GM23248 (cell line): ENCODE results near the gene ARHGAP44.

ENCODE experiments used
- EZH2 ChIP-seq: fragments of 200-600 bp; sonication (generic); IDR thresholded peaks from 2 replicates; pipeline ENCODE4 v1.6.1; 2018; ENCODE audit warnings: antibody characterized with exemption, mild to moderate bottlenecking; ENCODE audit not compliant: insufficient read depth, poor library complexity, severe bottlenecking
- EZH2phosphoT487 ChIP-seq: fragments of 200-600 bp; sonication (generic); IDR thresholded peaks from 2 replicates; pipeline ENCODE4 v1.6.1; 2018; ENCODE audit warnings: antibody characterized with exemption, moderate library complexity, mild to moderate bottlenecking, low read depth; ENCODE audit not compliant: insufficient read depth

DNA sequence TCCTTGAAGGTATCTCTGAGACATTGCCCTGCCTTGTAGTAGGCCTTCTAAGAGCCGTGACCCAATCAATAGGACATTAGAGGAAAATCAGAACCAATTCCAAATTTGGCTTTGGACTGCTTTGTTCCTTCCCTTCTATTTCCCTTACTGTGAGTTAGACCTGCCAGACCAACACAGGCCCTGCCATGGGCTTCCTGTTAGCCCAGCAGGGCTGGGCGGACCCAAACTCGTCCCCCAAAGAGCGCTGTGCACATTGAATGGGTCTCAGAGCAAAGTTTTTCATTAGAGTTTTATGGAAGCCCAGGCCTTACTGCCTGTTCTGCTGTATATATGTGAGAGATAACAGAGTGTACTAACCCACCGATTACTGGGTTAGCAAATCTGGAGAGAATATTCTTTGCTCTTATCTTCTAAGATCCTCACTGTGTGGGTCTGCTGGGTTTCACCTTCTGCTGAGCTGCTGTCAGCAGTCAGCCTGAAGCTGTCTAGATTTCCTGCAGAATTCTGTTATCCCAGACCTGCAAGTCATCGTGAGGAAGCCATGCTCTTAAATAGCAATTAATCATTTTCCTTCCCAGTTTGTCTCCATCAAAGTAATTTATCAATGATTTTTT is 5.7 kb downstream of the ARHGAP44 start:
- TF ChIP-seq EZH2 (no peak), EZH2phosphoT487 (no peak)
